ENCODE data around the gene DUSP16.

The DUSP16 gene

DNA sequence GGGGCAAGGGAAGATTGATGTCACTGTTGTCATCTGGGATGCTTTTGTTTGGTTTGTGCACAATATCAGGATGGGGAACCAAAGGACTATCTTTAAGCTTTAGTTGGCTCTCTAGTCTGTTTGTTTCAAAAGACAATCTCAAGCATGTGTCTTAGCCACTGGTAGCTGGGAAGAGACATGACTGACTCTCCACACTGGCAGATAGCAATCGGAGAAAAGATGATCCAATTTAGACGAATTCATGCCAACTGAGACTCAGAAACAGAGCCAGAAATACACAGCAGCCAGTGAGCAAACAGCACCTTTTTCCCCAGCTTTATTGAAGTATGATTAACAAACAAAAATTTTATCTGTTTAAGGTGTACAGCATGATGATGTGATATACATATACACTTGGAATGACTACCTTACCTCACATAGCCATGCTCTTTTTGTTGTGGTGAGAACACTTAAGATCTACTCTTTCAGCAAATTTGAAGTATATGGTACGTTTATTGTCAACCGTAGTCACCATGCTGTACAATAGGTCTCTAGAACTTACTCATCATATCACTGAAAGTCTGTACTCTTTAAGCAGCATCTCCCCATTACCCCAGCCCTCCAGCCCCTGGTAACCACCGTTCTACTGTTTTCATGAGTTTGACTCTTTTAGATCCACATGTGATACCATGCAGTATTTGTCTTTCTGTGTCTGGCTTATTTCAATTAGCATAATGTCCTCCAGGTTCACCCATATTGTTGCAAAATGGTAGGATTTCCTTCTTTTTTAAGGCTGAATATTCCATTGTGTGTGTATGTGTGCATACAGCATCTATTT lies 50.6 kb downstream of the DUSP16 start:
- Histone ChIP-seq H3K9me3 (ENCODE audit: severe bottlenecking) (no peaks in the 10 kb centered on the region), H3K27ac (no peak overlapping the region), H3K27me3 (ENCODE audit: insufficient read depth, low read depth, severe bottlenecking) (no peaks in the 10 kb centered on the region), H3K4me3 (ENCODE audit: low read depth, low read length) (no peak overlapping the region), H3K36me3 (peaks cover 3% of the 10 kb centered on the region; the same call in 1 of the 2 replicates)
- no peak for TF ChIP-seq CTCF (IDR thresholded peaks at IDR 0.05; ENCODE audit: low read depth, low read length)
- no peak for DNase-seq

DNA sequence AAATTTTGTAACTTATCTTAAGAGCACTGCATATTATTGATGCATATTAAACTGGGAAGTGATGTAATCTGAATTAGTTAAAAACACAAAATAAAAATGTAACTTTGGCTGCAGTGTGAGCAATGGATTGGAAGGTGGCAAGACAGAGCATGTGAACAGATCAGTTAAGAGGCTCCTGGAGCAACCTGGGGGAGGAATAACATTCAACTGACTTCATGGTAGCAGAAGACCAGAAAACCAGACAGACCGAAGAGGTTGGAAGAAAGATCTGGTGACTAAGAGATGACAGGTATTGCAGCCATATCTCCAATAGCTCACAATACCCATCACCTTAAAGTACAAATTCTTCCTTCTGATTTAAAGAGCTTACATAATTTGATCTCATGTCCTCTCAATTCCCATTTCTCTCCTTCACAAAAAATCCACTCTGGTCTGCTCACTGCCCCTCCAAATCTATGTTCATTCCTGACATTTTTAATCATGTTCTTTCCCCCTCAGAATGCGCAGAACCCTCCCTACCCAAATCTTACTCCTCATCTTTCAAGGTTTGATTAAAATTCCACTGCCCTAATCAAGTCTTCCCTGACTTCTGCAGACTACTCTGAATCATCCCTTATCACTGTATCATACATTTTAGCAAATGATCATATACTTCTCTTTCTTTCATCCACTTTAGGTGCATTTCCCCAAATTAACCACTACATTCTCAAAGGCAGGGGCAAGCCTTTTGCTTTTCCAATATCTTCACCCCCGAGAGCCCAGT lies 51.5 kb downstream of the DUSP16 start:
- Histone ChIP-seq H3K9me3 (ENCODE audit: severe bottlenecking) (no peaks in the 10 kb centered on the region), H3K27me3 (ENCODE audit: insufficient read depth, low read depth, severe bottlenecking) (no peaks in the 10 kb centered on the region), H3K36me3 (no peaks in the 10 kb centered on the region), H3K27ac (no peak overlapping the region), H3K4me3 (ENCODE audit: low read depth, low read length) (no peak overlapping the region)
- DNase-seq = no peak
- no peak for TF ChIP-seq CTCF (IDR thresholded peaks at IDR 0.05; ENCODE audit: low read depth, low read length)

DNA sequence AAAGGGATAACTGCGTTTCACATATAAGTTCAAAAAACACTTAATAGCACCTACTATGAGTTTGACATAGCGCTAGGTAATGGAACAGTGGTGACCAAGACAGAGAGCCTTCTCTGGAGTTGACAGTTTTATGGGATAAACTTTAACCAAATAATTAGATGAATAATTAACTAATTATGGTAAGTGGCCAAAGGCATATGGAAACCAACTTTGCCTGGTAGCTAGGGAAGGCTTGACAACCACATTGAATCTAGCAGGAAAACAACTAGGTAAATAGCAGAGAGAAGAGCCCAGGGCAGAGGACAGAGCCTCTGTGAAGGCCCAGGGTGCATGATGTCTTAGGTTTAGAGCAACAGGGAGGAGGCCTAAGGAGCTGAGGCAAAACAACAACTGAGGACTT lies 52.1 kb downstream of the DUSP16 start:
- Histone ChIP-seq H3K9me3 (ENCODE audit: severe bottlenecking) (no peaks in the 10 kb centered on the region), H3K27ac (no peak overlapping the region), H3K27me3 (ENCODE audit: insufficient read depth, low read depth, severe bottlenecking) (no peaks in the 10 kb centered on the region), H3K36me3 (no peaks in the 10 kb centered on the region), H3K4me3 (ENCODE audit: low read depth, low read length) (no peak overlapping the region)
- DNase-seq = no peak
- TF ChIP-seq CTCF (IDR thresholded peaks at IDR 0.05; ENCODE audit: low read depth, low read length) = no peak

DNA sequence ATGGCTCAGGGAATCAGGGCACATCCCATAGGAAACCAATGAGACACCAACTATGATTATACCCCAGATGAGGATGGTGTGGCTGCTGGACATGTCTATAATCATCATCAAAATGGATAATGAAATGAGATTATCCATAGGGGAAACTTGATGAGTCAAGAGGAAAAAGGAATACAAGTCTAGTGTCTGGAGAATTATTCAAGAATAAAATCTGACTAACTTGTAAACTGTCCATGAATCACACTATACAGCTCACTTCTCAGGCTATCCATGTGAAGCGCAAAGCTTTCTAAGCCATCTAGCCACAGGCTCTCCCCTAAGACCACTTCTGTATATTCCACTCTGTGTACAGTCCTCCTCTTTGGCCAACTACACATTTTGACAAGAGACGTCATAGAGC lies 52.5 kb downstream of the DUSP16 start:
- Histone ChIP-seq H3K9me3 (ENCODE audit: severe bottlenecking) (no peaks in the 10 kb centered on the region), H3K27ac (no peak overlapping the region), H3K4me3 (ENCODE audit: low read depth, low read length) (no peak overlapping the region), H3K36me3 (no peaks in the 10 kb centered on the region), H3K27me3 (ENCODE audit: insufficient read depth, low read depth, severe bottlenecking) (no peaks in the 10 kb centered on the region)
- DNase-seq = no peak
- no peak for TF ChIP-seq CTCF (IDR thresholded peaks at IDR 0.05; ENCODE audit: low read depth, low read length)

DNA sequence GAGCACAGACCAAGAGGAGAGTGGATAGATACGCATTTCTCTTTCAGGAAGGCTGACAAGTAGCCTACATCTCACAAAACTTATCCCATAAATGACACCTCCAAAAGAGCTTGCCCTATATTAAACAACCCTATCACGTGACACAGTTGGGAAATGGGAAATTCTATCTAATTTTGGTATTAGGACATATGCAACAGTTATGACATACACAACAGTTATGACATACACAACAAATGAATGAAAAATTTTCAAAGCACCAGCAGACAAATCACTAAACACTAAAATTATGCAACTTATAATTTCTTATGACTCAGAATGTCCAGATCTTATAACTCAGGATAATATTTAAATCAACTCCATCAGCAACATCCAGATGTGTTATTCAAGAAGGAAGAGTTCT lies 54.1 kb downstream of the DUSP16 start:
- no peak for DNase-seq
- no peak overlapping the region for H3K27ac ChIP-seq
- H3K9me3 ChIP-seq (ENCODE audit: severe bottlenecking) = no peaks in the 10 kb centered on the region
- no peaks in the 10 kb centered on the region for H3K36me3 ChIP-seq
- H3K4me3 ChIP-seq (ENCODE audit: low read depth, low read length) = no peak overlapping the region
- no peak for TF ChIP-seq CTCF (IDR thresholded peaks at IDR 0.05; ENCODE audit: low read depth, low read length)
- no peaks in the 10 kb centered on the region for H3K27me3 ChIP-seq (ENCODE audit: insufficient read depth, low read depth, severe bottlenecking)

Data from WERI-Rb-1 (cell line).